Ovary (tissue), 9 donors: ENCODE results near the gene KRT73. TPM values are rescaled to one million over a fixed set of nuclear protein-coding genes. Genes with fewer than 3 reads are reported as not detected.

ENCODE experiments used
- DNase-seq, 5 donors: peaks; one replicate each; pipeline ENCODE4 v3.0.0-alpha.2; 2019 to 2020
- H3K27ac ChIP-seq, 2 donors: fragments of 200-600 bp; one replicate each; pipeline versions ENCODE4 v1.5.1 to v1.8.0; 2019 to 2022
- H3K27me3 ChIP-seq: fragments of 200-600 bp; one replicate; pipeline ENCODE4 v1.8.0; 2022
- H3K36me3 ChIP-seq: fragments of 200-600 bp; sonication (generic); one replicate; pipeline ENCODE4 v1.5.1; 2019
- H3K4me1 ChIP-seq: one replicate; pipeline ENCODE4 v1.8.1; 2013; ENCODE audit warnings: mild to moderate bottlenecking, moderate library complexity; ENCODE audit not compliant: insufficient read depth
- H3K4me3 ChIP-seq: fragments of 200-600 bp; sonication (generic); one replicate; pipeline ENCODE4 v1.5.1; 2017
- H3K9me3 ChIP-seq, 2 donors: fragments of 200-600 bp in 1 of 2; sonication (generic) in 1 of 2; one replicate each; pipeline versions ENCODE4 v1.5.1 to v1.8.1; 2013 to 2019; ENCODE audit warnings: mild to moderate bottlenecking in 1 of 2, moderate library complexity in 1 of 2
- CTCF ChIP-seq, 3 donors: fragments of 450-650 bp in 2 of 3; fragments of 200-600 bp in 1 of 3; IDR thresholded peaks; one replicate each; pipeline versions ENCODE4 v1.5.1 to v1.8.0; 2016 to 2022; ENCODE audit warnings: antibody characterized with exemption in 3 of 3, mild to moderate bottlenecking in 1 of 3
- EP300 ChIP-seq: sonication (generic); formaldehyde crosslinking; IDR thresholded peaks from one replicate; pipeline ENCODE4 v1.6.1; 2017; ENCODE audit warnings: antibody characterized with exemption
- POLR2A ChIP-seq: fragments of 450-650 bp; IDR thresholded peaks from one replicate; pipeline ENCODE4 v1.6.1; 2017; ENCODE audit warnings: antibody characterized with exemption, mild to moderate bottlenecking, moderate library complexity
- whole genome bisulfite sequencing, 3 donors: extraction: QIAGEN DNeasy Blood & Tissue Kit in 1 of 3; methylation state at CpG; one replicate each; pipeline versions ENCODE4 v1.1.5 to v1.1.7; 2013 to 2017; 5-methylcytosine and 5-hydroxymethylcytosine counted together
- intact Hi-C, 4 donors: fragments of 100-400 bp; cut with DNase I; formaldehyde crosslinking; loops; one replicate each; pipeline versions ENCODE4 v1.11.0 to v1.15.1; 2022 to 2023
- polyA plus RNA-seq, 2 donors: library from polyadenylated mRNA; stranded (reverse); fragments of 200-250 nt in 1 of 2; fragments of 350-450 nt in 1 of 2; fragmentation: Illumina TruSeq in 1 of 2; extraction: RNeasy Lipid Tissue Mini Kit (QIAGEN cat#74804) in 1 of 2; gene quantifications; one replicate each; pipeline ENCODE4 v1.2.3, GENCODE V29; 2013 to 2014
- total RNA-seq, 7 donors: library from RNA; depleted of rRNA in 2 of 7; stranded (reverse); fragments of >200 nt in 2 of 7; fragmentation: NEBNext Ultra II Directional in 3 of 7; extraction: Animal tissue kit (Norgen Biotek cat#: 25700) in 3 of 7; gene quantifications; one replicate each; pipeline versions ENCODE4 v1.1.0 to v1.2.4, GENCODE V29; 2016 to 2023
- donor health status: DM: no; HTN: no; CAD: no; lungs with moderate emphysema.
- donor health status: DM: no; HTN: no; CAD: no.
- donor health status: Bipolar disorder and iron deficiency.
- donor health status: DM: yes; HTN: yes; CAD: no.
- donor health status: DM: no; HTN: no; CAD: no.
- donor health status: DM: yes; HTN: yes; CAD: no.

Gene KRT73
- total and polyA plus RNA-seq, 9 donors: not detected

GRCh38 chr12:52650520-52651081, 32.2 kb upstream of the KRT73 start:
- H3K27ac ChIP-seq: no peak overlapping the region

GRCh38 chr12:52649066-52649465, 30.7 kb upstream of the KRT73 start:
- Histone ChIP-seq H3K9me3 (no peaks in the 10 kb centered on the region), H3K4me3 (no peak overlapping the region), H3K27ac (no peak overlapping the region), H3K4me1 (no peaks in the 10 kb centered on the region), H3K27me3 (no peaks in the 10 kb centered on the region), H3K36me3 (no peaks in the 10 kb centered on the region)
- TF ChIP-seq CTCF (IDR thresholded peaks at IDR 0.05) (no peak), EP300 (no peak), POLR2A (no peak)
- no peak for DNase-seq
- intact Hi-C loops: no loop called here
- WGBS, 3 donors: 66 to 82% (median 69%) methylated on average over 6 of the region's 6 CpGs

More at GRCh38 chr12:52650520-52651081, 32.2 kb upstream of the KRT73 start:
- Histone ChIP-seq H3K36me3 (no peaks in the 10 kb centered on the region), H3K27me3 (no peaks in the 10 kb centered on the region), H3K4me1 (no peaks in the 10 kb centered on the region), H3K9me3 (no peaks in the 10 kb centered on the region), H3K4me3 (no peak overlapping the region)
- DNase-seq: no peak
- 30 to 68% (median 56%) methylated on average over 12 of the region's 12 CpGs for WGBS, 3 donors
- intact Hi-C loops: no loop called here
- TF ChIP-seq POLR2A (no peak), EP300 (no peak), CTCF (IDR thresholded peaks at IDR 0.05) (no peak)

GRCh38 chr12:52648012-52648550, 29.7 kb upstream of the KRT73 start:
- intact Hi-C loops: no loop called here
- no peak for DNase-seq
- Histone ChIP-seq H3K27me3 (no peaks in the 10 kb centered on the region), H3K27ac (no peak overlapping the region), H3K4me1 (no peaks in the 10 kb centered on the region), H3K36me3 (no peaks in the 10 kb centered on the region), H3K9me3 (no peaks in the 10 kb centered on the region), H3K4me3 (no peak overlapping the region)
- 90 to 93% (median 91%) methylated on average over 8 of the region's 8 CpGs for WGBS, 3 donors
- TF ChIP-seq EP300: no peak
- TF ChIP-seq CTCF (IDR thresholded peaks at IDR 0.05): no peak
- no peak for TF ChIP-seq POLR2A

- H3K36me3 ChIP-seq: no peaks in the 10 kb centered on the region
- no peaks in the 10 kb centered on the region for H3K27me3 ChIP-seq
- DNase-seq: no peak
- intact Hi-C loops: no loop called here
- TF ChIP-seq EP300: no peak
- no peak overlapping the region for H3K27ac ChIP-seq
- H3K9me3 ChIP-seq: no peaks in the 10 kb centered on the region
- no peaks in the 10 kb centered on the region for H3K4me1 ChIP-seq
- 78 to 91% (median 82%) methylated on average over 9 of the region's 9 CpGs for WGBS, 3 donors
- H3K4me3 ChIP-seq: no peak overlapping the region
Observed at GRCh38 chr12:52647601-52648000, 29.2 kb upstream of the KRT73 start.

GRCh38 chr12:52646613-52647012, 28.3 kb upstream of the KRT73 start:
- Histone ChIP-seq H3K4me3 (no peak overlapping the region), H3K27me3 (no peaks in the 10 kb centered on the region), H3K9me3 (no peaks in the 10 kb centered on the region), H3K27ac (no peak overlapping the region), H3K36me3 (no peaks in the 10 kb centered on the region), H3K4me1 (no peaks in the 10 kb centered on the region)
- intact Hi-C loops: no loop called here
- no peak for TF ChIP-seq EP300
- TF ChIP-seq CTCF (IDR thresholded peaks at IDR 0.05): no peak
- no peak for TF ChIP-seq POLR2A
- 77 to 81% (median 79%) methylated on average over 12 of the region's 12 CpGs for WGBS, 3 donors
- DNase-seq: no peak
